Measurements from ENCODE around the gene TMEM63C.

TMEM63C gene

GRCh38 chr14:77220246-77221017 is 38.8 kb downstream of the TMEM63C start:
- ATAC-seq (no peak), DNase-seq (ENCODE audit: low spot score in 2 of 2) (no peak)
- Mint-ChIP-seq H3K36me3 (peaks cover 6% of the 10 kb centered on the region), H3K9me3 (peaks cover 6% of the 10 kb centered on the region), H3K27ac (no peak overlapping the region), H3K4me3 (no peak overlapping the region), H3K4me1 (peaks cover 12% of the 10 kb centered on the region)

GRCh38 chr14:77221241-77221871 is 39.8 kb downstream of the TMEM63C start:
- DNase-seq (ENCODE audit: low spot score in 2 of 2) = no peak
- H3K4me3 Mint-ChIP-seq = no peak overlapping the region
- H3K4me1 Mint-ChIP-seq = peaks cover 12% of the 10 kb centered on the region
- peak overlapping the region; percentile 15 for H3K27ac Mint-ChIP-seq
- ATAC-seq = no peak
- peaks cover 6% of the 10 kb centered on the region for H3K36me3 Mint-ChIP-seq
- peaks cover 6% of the 10 kb centered on the region for H3K9me3 Mint-ChIP-seq

- Mint-ChIP-seq H3K4me3 (no peak overlapping the region), H3K36me3 (peaks cover 6% of the 10 kb centered on the region), H3K9me3 (peaks cover 6% of the 10 kb centered on the region), H3K4me1 (peaks cover 12% of the 10 kb centered on the region), H3K27ac (peak overlapping the region; percentile 15)
- ATAC-seq = no peak
- no peak for DNase-seq (ENCODE audit: low spot score in 2 of 2)
These were observed 41.1 kb downstream of the TMEM63C start for GRCh38 chr14:77222546-77223225.

GRCh38 chr14:77224212-77224611 is 42.6 kb downstream of the TMEM63C start:
- H3K9me3 Mint-ChIP-seq = peaks cover 6% of the 10 kb centered on the region
- ATAC-seq (no peak), DNase-seq (ENCODE audit: low spot score in 2 of 2) (no peak)
- no peak overlapping the region for H3K27ac Mint-ChIP-seq
- H3K4me3 Mint-ChIP-seq = no peak overlapping the region
- peaks cover 12% of the 10 kb centered on the region for H3K4me1 Mint-ChIP-seq
- H3K36me3 Mint-ChIP-seq = peaks cover 6% of the 10 kb centered on the region

- DNase-seq (ENCODE audit: low spot score in 2 of 2) = no peak
- ATAC-seq = no peak
- Mint-ChIP-seq H3K27ac (no peak overlapping the region), H3K36me3 (peaks cover 6% of the 10 kb centered on the region), H3K4me3 (no peak overlapping the region), H3K4me1 (peaks cover 12% of the 10 kb centered on the region), H3K9me3 (peaks cover 6% of the 10 kb centered on the region)
These were observed 43.7 kb downstream of the TMEM63C start for GRCh38 chr14:77225254-77225653.

- Mint-ChIP-seq H3K36me3 (peaks cover 6% of the 10 kb centered on the region), H3K27ac (no peak overlapping the region), H3K4me3 (no peak overlapping the region), H3K9me3 (peaks cover 6% of the 10 kb centered on the region), H3K4me1 (peaks cover 12% of the 10 kb centered on the region)
- no peak for DNase-seq (ENCODE audit: low spot score in 2 of 2)
- ATAC-seq = no peak
These were observed 44.4 kb downstream of the TMEM63C start for GRCh38 chr14:77225892-77226557.

GRCh38 chr14:77228056-77228455 is 46.5 kb downstream of the TMEM63C start:
- ATAC-seq (no peak), DNase-seq (ENCODE audit: low spot score in 2 of 2) (no peak)
- Mint-ChIP-seq H3K36me3 (peaks cover 4% of the 10 kb centered on the region), H3K4me3 (no peak overlapping the region), H3K27ac (no peak overlapping the region), H3K9me3 (no peaks in the 10 kb centered on the region), H3K4me1 (no peaks in the 10 kb centered on the region)

- peaks cover 4% of the 10 kb centered on the region for H3K36me3 Mint-ChIP-seq
- H3K4me3 Mint-ChIP-seq = no peak overlapping the region
- no peaks in the 10 kb centered on the region for H3K4me1 Mint-ChIP-seq
- H3K9me3 Mint-ChIP-seq = no peaks in the 10 kb centered on the region
- H3K27ac Mint-ChIP-seq = no peak overlapping the region
- ATAC-seq (no peak), DNase-seq (ENCODE audit: low spot score in 2 of 2) (no peak)
These were observed 49.3 kb downstream of the TMEM63C start for GRCh38 chr14:77230914-77231313.

- H3K27ac Mint-ChIP-seq = no peak overlapping the region
- no peaks in the 10 kb centered on the region for H3K4me1 Mint-ChIP-seq
- H3K4me3 Mint-ChIP-seq = no peak overlapping the region
- ATAC-seq (no peak), DNase-seq (ENCODE audit: low spot score in 2 of 2) (no peak)
- H3K36me3 Mint-ChIP-seq = peaks cover 4% of the 10 kb centered on the region
- H3K9me3 Mint-ChIP-seq = no peaks in the 10 kb centered on the region
These were observed 50.1 kb downstream of the TMEM63C start for GRCh38 chr14:77231721-77232120.

- ATAC-seq (no peak), DNase-seq (ENCODE audit: low spot score in 2 of 2) (no peak)
- H3K36me3 Mint-ChIP-seq = peaks cover under 1% of the 10 kb centered on the region
- no peaks in the 10 kb centered on the region for H3K9me3 Mint-ChIP-seq
- H3K4me3 Mint-ChIP-seq = no peak overlapping the region
- H3K27ac Mint-ChIP-seq = no peak overlapping the region
- H3K4me1 Mint-ChIP-seq = no peaks in the 10 kb centered on the region
These were observed 55.2 kb downstream of the TMEM63C start for GRCh38 chr14:77236814-77237213.

- no peak for ATAC-seq
- H3K4me1 Mint-ChIP-seq = no peaks in the 10 kb centered on the region
- no peaks in the 10 kb centered on the region for H3K9me3 Mint-ChIP-seq
- H3K4me3 Mint-ChIP-seq = no peak overlapping the region
- no peak for DNase-seq (ENCODE audit: low spot score in 2 of 2)
- H3K36me3 Mint-ChIP-seq = no peaks in the 10 kb centered on the region
- no peak overlapping the region for H3K27ac Mint-ChIP-seq
These were observed 56.8 kb downstream of the TMEM63C start for GRCh38 chr14:77238356-77238755.

- no peak for DNase-seq (ENCODE audit: low spot score in 2 of 2)
- no peaks in the 10 kb centered on the region for H3K9me3 Mint-ChIP-seq
- H3K36me3 Mint-ChIP-seq = no peaks in the 10 kb centered on the region
- ATAC-seq = no peak
- H3K27ac Mint-ChIP-seq = no peak overlapping the region
- no peaks in the 10 kb centered on the region for H3K4me1 Mint-ChIP-seq
- no peak overlapping the region for H3K4me3 Mint-ChIP-seq
These were observed 57.4 kb downstream of the TMEM63C start for GRCh38 chr14:77238996-77239395.

- Mint-ChIP-seq H3K36me3 (no peaks in the 10 kb centered on the region), H3K4me1 (no peaks in the 10 kb centered on the region), H3K27ac (no peak overlapping the region), H3K9me3 (no peaks in the 10 kb centered on the region), H3K4me3 (no peak overlapping the region)
- no peak for DNase-seq (ENCODE audit: low spot score in 2 of 2)
- ATAC-seq = no peak
These were observed 57.8 kb downstream of the TMEM63C start for GRCh38 chr14:77239412-77239811.

- Mint-ChIP-seq H3K9me3 (no peaks in the 10 kb centered on the region), H3K27ac (no peak overlapping the region), H3K4me3 (no peak overlapping the region), H3K4me1 (no peaks in the 10 kb centered on the region), H3K36me3 (no peaks in the 10 kb centered on the region)
- DNase-seq (ENCODE audit: low spot score in 2 of 2) (no peak), ATAC-seq (no peak)
These were observed 58.8 kb downstream of the TMEM63C start for GRCh38 chr14:77240336-77240915.

GRCh38 chr14:77241955-77242354 is 60.4 kb downstream of the TMEM63C start:
- no peak overlapping the region for H3K27ac Mint-ChIP-seq
- ATAC-seq = no peak
- no peaks in the 10 kb centered on the region for H3K36me3 Mint-ChIP-seq
- H3K4me1 Mint-ChIP-seq = no peaks in the 10 kb centered on the region
- no peaks in the 10 kb centered on the region for H3K9me3 Mint-ChIP-seq
- H3K4me3 Mint-ChIP-seq = no peak overlapping the region
- no peak for DNase-seq (ENCODE audit: low spot score in 2 of 2)

Data from stimulated activated effector memory CD8-positive, alpha-beta T cell treated with anti-CD3 and anti-CD28 coated beads, Interleukin-12 subunit alpha, Interleukin-12 subunit beta, amount 100 ng/mL, for 72 hours (primary cell).